HG03354 (cell line): ENCODE data around the gene CAPZA2.

Source experiments
- ATAC-seq: cut with Tn5 transposase; IDR thresholded peaks from one replicate; pipeline ENCODE4 v1.9.1; 2021; ENCODE audit warnings: mild to moderate bottlenecking; ENCODE audit not compliant: unreplicated experiment, poor library complexity, severe bottlenecking

The CAPZA2 gene

DNA sequence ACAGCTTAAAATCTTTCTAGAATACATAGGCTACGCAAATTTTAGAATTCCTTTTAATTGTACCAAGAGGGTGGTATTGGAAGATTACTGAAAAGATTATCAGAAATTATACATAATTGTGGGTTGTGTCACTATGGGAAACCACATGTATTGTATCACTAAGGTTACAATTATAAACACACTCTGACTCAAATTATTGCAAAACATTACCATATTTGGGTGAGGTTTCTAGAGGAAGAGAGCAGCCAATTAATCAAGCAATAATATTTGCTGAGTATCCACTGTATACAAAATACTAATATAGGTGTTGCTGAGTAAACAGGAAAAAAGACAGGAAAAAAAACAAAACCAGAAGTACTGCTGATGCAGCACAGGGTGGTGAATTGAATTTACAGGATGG, 3.1 kb upstream of the CAPZA2 start:
- ATAC-seq: no peak

- no peak for ATAC-seq
These were observed 670 bp upstream of the CAPZA2 start for GRCh38 chr7:116861717-116862116.

- ATAC-seq: peak; percentile 0
These were observed 724 bp downstream of the CAPZA2 start for GRCh38 chr7:116862951-116863670.

DNA sequence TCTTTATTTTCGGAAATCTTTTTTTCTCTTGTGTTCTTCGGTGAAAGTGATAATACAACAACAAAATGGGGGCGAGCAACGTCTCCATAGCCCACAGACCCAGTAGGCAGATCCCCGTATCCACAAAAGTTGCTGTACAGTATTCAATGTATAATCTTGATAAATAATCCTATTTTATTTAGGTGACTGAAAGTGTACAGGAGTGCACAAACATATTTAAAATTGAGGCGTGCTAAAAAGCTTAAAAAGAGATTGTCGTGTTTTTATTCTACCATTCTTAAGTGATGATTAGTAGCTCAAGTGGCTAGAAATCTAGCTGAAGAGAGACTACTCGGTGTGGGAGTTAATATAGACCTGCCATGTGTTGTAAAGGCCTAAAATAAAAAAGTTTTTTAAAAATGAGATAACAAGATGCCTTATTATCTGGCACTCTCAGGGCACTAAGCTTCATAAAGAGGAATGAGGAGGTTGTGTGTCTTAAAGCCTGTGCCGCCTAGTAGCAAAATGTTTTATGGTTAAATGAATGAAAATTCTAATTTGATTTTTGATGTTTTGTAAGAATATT, 1.6 kb downstream of the CAPZA2 start:
- no peak for ATAC-seq

DNA sequence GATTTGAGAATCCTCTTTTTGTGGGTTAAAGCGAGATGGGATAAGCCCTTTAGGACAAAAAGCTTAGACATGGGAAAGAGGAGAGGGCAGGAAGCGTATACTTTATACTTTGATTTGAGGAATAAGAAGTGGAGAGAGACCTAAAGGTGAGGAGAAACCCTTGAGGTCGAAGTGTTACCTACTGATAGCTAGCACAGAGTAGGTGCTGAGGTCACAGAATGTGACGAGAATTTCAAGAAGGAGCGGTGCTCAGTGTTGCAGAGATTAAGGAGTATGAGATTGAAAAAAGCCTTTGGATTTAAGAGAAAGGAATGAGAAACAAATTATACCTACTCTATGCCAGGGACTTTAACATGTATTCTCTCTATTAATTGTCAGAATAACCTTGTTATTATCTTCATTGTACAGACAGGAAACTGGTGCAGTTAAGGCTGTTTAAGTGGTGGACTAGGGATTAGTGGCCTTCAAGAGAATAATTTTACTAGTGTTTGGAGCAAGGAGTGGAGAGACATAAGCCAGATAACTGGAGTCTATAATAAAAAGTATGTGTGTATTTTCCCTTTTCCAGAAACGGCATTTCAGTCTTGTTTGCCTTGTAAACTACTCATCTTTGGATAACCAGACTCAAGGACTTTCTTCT, 8.8 kb downstream of the CAPZA2 start:
- ATAC-seq: no peak

DNA sequence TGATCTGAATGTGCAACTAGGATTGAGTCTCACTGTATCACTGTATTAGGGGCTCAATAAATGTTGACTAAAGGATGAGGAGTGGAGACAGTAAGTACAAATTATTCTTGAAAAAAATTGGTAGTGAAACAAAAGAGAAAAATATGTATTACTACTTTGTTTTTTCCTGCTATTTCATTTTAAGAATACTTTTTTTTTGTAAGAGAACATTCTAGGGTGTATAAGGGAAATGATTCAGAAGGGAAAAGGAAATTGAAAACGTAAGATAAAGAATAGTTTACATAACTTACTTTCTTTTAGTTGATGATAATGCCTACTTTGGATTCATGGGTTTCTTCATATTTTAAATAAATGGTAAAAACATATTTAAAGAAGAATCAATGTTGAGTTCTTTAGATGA, 9.6 kb downstream of the CAPZA2 start:
- ATAC-seq: no peak

- ATAC-seq: peak; percentile 33
These were observed 11.2 kb downstream of the CAPZA2 start for GRCh38 chr7:116873619-116874018.

DNA sequence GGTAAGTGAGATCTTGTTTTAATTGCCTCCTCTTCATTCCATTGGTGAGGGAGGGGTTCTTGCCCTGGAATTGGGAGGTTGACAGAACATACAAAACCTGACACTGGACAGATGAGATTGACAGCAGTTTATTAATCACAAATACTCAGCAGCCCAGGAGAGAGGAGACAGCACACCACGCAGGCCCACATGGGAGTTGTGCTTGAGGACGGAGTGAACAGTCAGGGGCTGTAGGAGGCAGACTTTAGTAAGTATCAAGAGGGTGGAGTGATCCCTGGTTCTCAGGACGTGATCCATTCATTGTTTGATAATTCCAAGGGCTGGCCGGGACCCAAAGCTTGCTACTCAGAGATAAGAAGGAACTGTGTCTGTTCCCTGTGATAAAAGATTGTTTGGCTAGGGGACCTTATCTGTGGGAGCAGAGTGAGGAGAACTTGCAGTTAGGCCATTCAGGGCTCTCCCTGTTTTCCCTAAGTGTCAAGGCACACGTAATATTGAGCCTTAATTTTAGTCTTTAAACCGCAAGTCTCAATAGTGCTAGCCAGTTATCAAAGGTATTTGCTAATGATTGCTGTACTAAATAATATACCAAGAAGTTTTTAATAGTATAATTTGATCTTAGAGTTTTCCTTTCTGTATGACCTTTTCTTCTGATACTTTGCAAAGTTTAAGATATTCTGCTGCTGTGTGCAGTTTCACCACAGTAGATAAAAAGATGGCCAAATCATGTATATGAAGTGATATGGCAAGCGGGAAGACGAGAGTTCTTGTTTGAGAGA, 14.5 kb downstream of the CAPZA2 start:
- ATAC-seq: no peak

GRCh38 chr7:116877443-116878217, 15.2 kb downstream of the CAPZA2 start:
- ATAC-seq: no peak

DNA sequence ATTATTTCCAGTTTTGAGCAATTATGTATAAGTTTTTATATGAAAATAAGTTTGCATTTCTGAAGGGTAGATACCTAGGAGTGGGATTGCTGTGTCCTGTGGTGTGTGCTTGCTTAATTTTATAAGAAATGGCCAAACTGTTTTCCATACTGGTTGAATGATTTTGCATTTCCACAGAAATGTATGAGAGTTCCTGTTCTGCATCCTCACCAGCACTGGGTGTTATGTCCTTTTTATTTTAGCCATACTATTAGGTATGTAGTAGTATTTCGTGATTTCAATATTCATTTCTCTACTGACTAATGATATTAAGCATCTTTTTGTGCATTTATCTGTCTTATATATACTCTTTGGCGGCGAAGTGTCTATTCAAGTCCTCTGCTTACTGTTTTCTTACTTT, 22.3 kb downstream of the CAPZA2 start:
- no peak for ATAC-seq

GRCh38 chr7:116885724-116886123, 23.3 kb downstream of the CAPZA2 start:
- no peak for ATAC-seq

- no peak for ATAC-seq
These were observed 24.3 kb downstream of the CAPZA2 start for GRCh38 chr7:116886543-116887156.

GRCh38 chr7:116888895-116889294, 26.5 kb downstream of the CAPZA2 start:
- ATAC-seq: no peak

- ATAC-seq: no peak
These were observed 33.5 kb downstream of the CAPZA2 start for GRCh38 chr7:116895849-116896248.

GRCh38 chr7:116897661-116898060, 35.3 kb downstream of the CAPZA2 start:
- ATAC-seq: no peak

- ATAC-seq: no peak
These were observed 36.9 kb downstream of the CAPZA2 start for GRCh38 chr7:116899308-116899707.

DNA sequence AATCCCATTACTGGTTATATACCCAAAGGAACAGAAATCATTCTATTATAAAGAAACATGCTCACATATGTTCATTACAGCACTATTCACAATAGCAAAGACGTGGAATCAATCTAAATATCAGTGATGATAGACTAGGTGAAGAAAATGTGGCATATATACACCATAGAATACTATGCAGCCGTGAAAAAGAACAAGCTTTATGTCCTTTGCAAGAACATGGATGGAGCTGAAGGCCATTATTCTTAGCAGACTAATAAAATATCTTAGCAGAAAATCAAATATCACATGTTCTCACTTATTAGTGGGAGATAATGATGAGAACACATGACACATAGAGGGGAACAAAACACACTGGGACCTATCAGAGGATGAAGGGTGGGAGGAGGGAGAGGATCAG, 38.8 kb downstream of the CAPZA2 start:
- no peak for ATAC-seq

GRCh38 chr7:116902867-116903266, 40.5 kb downstream of the CAPZA2 start:
- ATAC-seq: no peak

- ATAC-seq: no peak
These were observed 44.0 kb downstream of the CAPZA2 start for GRCh38 chr7:116906391-116906790.
